Right ventricle myocardium superior (tissue), 1 donor: ENCODE results near the gene TENM4. TPM values are rescaled to one million over a fixed set of nuclear protein-coding genes. Genes with fewer than 3 reads are reported as not detected.
A peak's percentile ranks its signal among the peaks of the same experiment; 100 is the strongest.

Source experiments
- ATAC-seq: fragments of 200-7000 bp; cut with Tn5 transposase; one replicate; pipeline ENCODE4 v1.9.1; 2020; ENCODE audit warnings: mild to moderate bottlenecking; ENCODE audit not compliant: poor library complexity
- DNase-seq: peaks from one replicate; pipeline ENCODE4 v3.0.0-alpha.2; 2020
- intact Hi-C: fragments of 100-400 bp; cut with DNase I; formaldehyde crosslinking; loops from one replicate; pipeline ENCODE4 v1.11.2; 2022
- total RNA-seq: library from RNA; stranded (reverse); fragmentation: NEBNext Ultra II Directional; extraction: Animal tissue kit (Norgen Biotek cat#: 25700); gene quantifications from one replicate; pipeline ENCODE4 v1.2.1, GENCODE V29; 2021
- donor health status: DM: no; HTN: yes; CAD: no; lungs with severe emphysema.

TENM4 gene
- total RNA-seq, 1 donor from 2014 or later = 0.81 TPM

GRCh38 chr11:79045018-79045799 lies 395.6 kb downstream of the TENM4 start:
- intact Hi-C loops = no loop called here
- no peak for ATAC-seq
- DNase-seq = no peak

- DNase-seq = no peak
- intact Hi-C loops = no loop called here
- no peak for ATAC-seq
These were observed 396.6 kb downstream of the TENM4 start for GRCh38 chr11:79044201-79044600.

- intact Hi-C loops = no loop called here
- DNase-seq = no peak
- ATAC-seq = no peak
These were observed 397.1 kb downstream of the TENM4 start for GRCh38 chr11:79043726-79044125.

- intact Hi-C loops = no loop called here
- ATAC-seq = no peak
- no peak for DNase-seq
These were observed 398.0 kb downstream of the TENM4 start for GRCh38 chr11:79042824-79043223.

- ATAC-seq = no peak
- intact Hi-C loops = no loop called here
- no peak for DNase-seq
These were observed 400.5 kb downstream of the TENM4 start for GRCh38 chr11:79040348-79040747.

GRCh38 chr11:79039122-79039521 lies 401.7 kb downstream of the TENM4 start:
- DNase-seq (no peak), ATAC-seq (no peak)
- intact Hi-C loops = no loop called here

GRCh38 chr11:79035881-79036280 lies 404.9 kb downstream of the TENM4 start:
- intact Hi-C loops = no loop called here
- DNase-seq (no peak), ATAC-seq (no peak)

- intact Hi-C loops = no loop called here
- ATAC-seq = no peak
- no peak for DNase-seq
These were observed 407.0 kb downstream of the TENM4 start for GRCh38 chr11:79033833-79034232.

- ATAC-seq (peak; percentile 87), DNase-seq (no peak)
- intact Hi-C loops = no loop called here
These were observed 410.4 kb downstream of the TENM4 start for GRCh38 chr11:79030448-79030847.

- no peak for ATAC-seq
- intact Hi-C loops = no loop called here
- DNase-seq = no peak
These were observed 412.6 kb downstream of the TENM4 start for GRCh38 chr11:79028225-79028624.

- no peak for ATAC-seq
- DNase-seq = no peak
- intact Hi-C loops = no loop called here
These were observed 413.9 kb downstream of the TENM4 start for GRCh38 chr11:79026803-79027445.

GRCh38 chr11:79025622-79026021 lies 415.2 kb downstream of the TENM4 start:
- DNase-seq (no peak), ATAC-seq (no peak)
- intact Hi-C loops = no loop called here

GRCh38 chr11:79025097-79025496 lies 415.7 kb downstream of the TENM4 start:
- no peak for DNase-seq

GRCh38 chr11:79022265-79022664 lies 418.6 kb downstream of the TENM4 start:
- intact Hi-C loops = no loop called here
- DNase-seq (no peak), ATAC-seq (no peak)

More at GRCh38 chr11:79025097-79025496, 415.7 kb downstream of the TENM4 start:
- intact Hi-C loops = no loop called here
- no peak for ATAC-seq

GRCh38 chr11:79021601-79022000 lies 419.2 kb downstream of the TENM4 start:
- DNase-seq (no peak), ATAC-seq (no peak)
- intact Hi-C loops = no loop called here

- no peak for DNase-seq
- no peak for ATAC-seq
- intact Hi-C loops = no loop called here
These were observed 420.9 kb downstream of the TENM4 start for GRCh38 chr11:79019975-79020374.

- DNase-seq (no peak), ATAC-seq (no peak)
- intact Hi-C loops = no loop called here
These were observed 421.6 kb downstream of the TENM4 start for GRCh38 chr11:79019277-79019676.

- DNase-seq = no peak
These were observed 422.4 kb downstream of the TENM4 start for GRCh38 chr11:79018371-79018849.

GRCh38 chr11:79017811-79018210 lies 423.0 kb downstream of the TENM4 start:
- ATAC-seq (no peak), DNase-seq (no peak)
- intact Hi-C loops = no loop called here

More at GRCh38 chr11:79018371-79018849, 422.4 kb downstream of the TENM4 start:
- peak; percentile 25 for ATAC-seq
- intact Hi-C loops = no loop called here

GRCh38 chr11:79013509-79013908 lies 427.3 kb downstream of the TENM4 start:
- intact Hi-C loops = no loop called here
- DNase-seq (no peak), ATAC-seq (no peak)
